Activated naive CD4-positive, alpha-beta T cell treated with anti-CD3 and anti-CD28 coated beads for 36 hours (primary cell): ENCODE measurements around the gene GNPTG. TPM values are rescaled to one million over a fixed set of nuclear protein-coding genes. Genes with fewer than 3 reads are reported as not detected.

Source experiments
- CTCF ChIA-PET: fragments of 350-600 bp; sonication (Branson Sonifier 250); formaldehyde crosslinking; loops from one replicate; lab custom pipeline; 2021; ENCODE audit warnings: antibody characterized with exemption; lab: Charles Lee
- DNase-seq: peaks from one replicate; pipeline ENCODE4 v3.0.0-alpha.2; 2020
- H3K27ac Mint-ChIP-seq: one replicate; pipeline ENCODE4 v1.8.0; 2021; ENCODE audit warnings: mild to moderate bottlenecking, mixed read lengths
- H3K27me3 Mint-ChIP-seq: one replicate; pipeline ENCODE4 v1.8.0; 2021; ENCODE audit warnings: low read depth, mixed read lengths
- H3K36me3 Mint-ChIP-seq: one replicate; pipeline ENCODE4 v1.8.0; 2021; ENCODE audit warnings: low read depth, mixed read lengths
- H3K4me1 Mint-ChIP-seq: one replicate; pipeline ENCODE4 v1.8.0; 2021; ENCODE audit warnings: low read depth, mixed read lengths
- H3K4me3 Mint-ChIP-seq: one replicate; pipeline ENCODE4 v1.8.0; 2021; ENCODE audit warnings: mild to moderate bottlenecking, moderate library complexity, mixed read lengths
- H3K9me3 Mint-ChIP-seq: one replicate; pipeline ENCODE4 v1.8.0; 2021; ENCODE audit warnings: mixed read lengths
- intact Hi-C: fragments of 100-400 bp; cut with micrococcal nuclease; formaldehyde crosslinking; loops from one replicate; pipeline ENCODE4 v1.15.1; 2023
- total RNA-seq, 2 experiments: library from RNA; stranded (reverse); gene quantifications; one replicate each; pipeline ENCODE4 v1.2.3, GENCODE V29; 2021

Gene GNPTG
- total RNA-seq, 2 experiments from 2014 or later: 15.9 to 17.3 TPM

DNA sequence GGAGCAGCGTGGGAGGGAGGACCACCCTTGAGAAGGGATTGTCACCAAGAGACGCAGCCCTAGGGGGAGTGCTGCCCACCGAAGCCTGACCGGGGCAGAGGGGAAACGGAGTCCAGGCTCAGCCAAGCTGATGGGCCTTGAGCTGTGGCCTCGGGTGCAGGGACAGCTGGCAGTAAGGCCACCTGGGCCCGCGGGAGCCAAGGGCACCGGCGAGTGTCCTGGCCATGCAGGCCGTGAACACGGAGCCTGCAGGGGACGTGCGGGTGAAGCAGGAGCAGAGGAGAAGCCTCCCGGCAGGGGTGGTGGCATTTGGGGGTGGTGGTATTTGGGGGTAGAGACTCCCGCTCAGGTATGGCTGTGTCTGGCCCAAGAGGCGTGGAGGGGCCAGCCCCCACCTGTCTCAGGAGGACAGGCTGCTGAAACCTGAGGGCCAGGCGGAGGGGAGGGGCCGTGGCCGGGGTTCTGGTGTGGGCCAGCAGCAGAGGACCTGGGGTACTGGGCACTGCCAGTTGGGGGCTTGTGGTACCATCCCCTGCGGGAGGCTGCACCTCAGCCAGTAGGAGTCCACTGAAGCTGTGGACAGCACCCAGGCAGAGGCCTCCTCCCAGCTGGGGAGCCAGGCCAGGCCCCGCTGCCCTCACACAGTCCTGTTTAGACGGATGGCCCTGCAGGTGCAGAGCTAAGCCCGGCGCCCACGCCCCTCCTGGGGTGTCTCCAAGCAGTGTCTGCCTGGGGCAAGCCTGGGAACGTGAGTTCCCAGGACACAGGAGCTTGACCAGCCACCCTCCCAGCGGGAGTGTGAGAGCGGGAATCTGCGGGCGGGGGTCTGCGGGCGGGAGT, 4.5 kb downstream of the GNPTG start:
- peaks cover 27% of the 10 kb centered on the region for H3K4me1 Mint-ChIP-seq
- intact Hi-C loops: no loop called here
- H3K27ac Mint-ChIP-seq: no peak overlapping the region
- no peaks in the 10 kb centered on the region for H3K9me3 Mint-ChIP-seq
- H3K4me3 Mint-ChIP-seq: no peak overlapping the region
- CTCF ChIA-PET: no interaction called here
- H3K27me3 Mint-ChIP-seq: no peaks in the 10 kb centered on the region
- DNase-seq: no peak
- H3K36me3 Mint-ChIP-seq: peaks cover 2% of the 10 kb centered on the region

GRCh38 chr16:1357906-1358566, 6.3 kb downstream of the GNPTG start:
- CTCF ChIA-PET: no interaction called here
- Mint-ChIP-seq H3K27me3 (no peaks in the 10 kb centered on the region), H3K36me3 (peaks cover 6% of the 10 kb centered on the region), H3K27ac (no peak overlapping the region), H3K4me3 (no peak overlapping the region), H3K9me3 (no peaks in the 10 kb centered on the region), H3K4me1 (peaks cover 20% of the 10 kb centered on the region)
- intact Hi-C loops: no loop called here
- DNase-seq: no peak

GRCh38 chr16:1361685-1362360, 10.1 kb downstream of the GNPTG start:
- no peak for DNase-seq
- no peak overlapping the region for H3K27ac Mint-ChIP-seq
- CTCF ChIA-PET: interaction anchor here (0.7 to 2.6 kb wide), 3 partner anchors 9 to 177 kb away, joined by 4 to 11 read pairs (median 5); no protein-coding TSS in a partner anchor
- no peaks in the 10 kb centered on the region for H3K27me3 Mint-ChIP-seq
- intact Hi-C loops: no loop called here
- H3K4me3 Mint-ChIP-seq: no peak overlapping the region
- H3K4me1 Mint-ChIP-seq: peaks cover 5% of the 10 kb centered on the region
- H3K9me3 Mint-ChIP-seq: no peaks in the 10 kb centered on the region
- peaks cover 14% of the 10 kb centered on the region for H3K36me3 Mint-ChIP-seq

- no peaks in the 10 kb centered on the region for H3K27me3 Mint-ChIP-seq
- DNase-seq: no peak
- CTCF ChIA-PET: interaction anchor here (0.6 to 2.6 kb wide), 9 partner anchors 10 to 776 kb away, joined by 3 to 11 read pairs (median 3); no protein-coding TSS in a partner anchor
- peaks cover 14% of the 10 kb centered on the region for H3K36me3 Mint-ChIP-seq
- no peak overlapping the region for H3K27ac Mint-ChIP-seq
- intact Hi-C loops: loop anchor here (1.0 kb wide), 3 partner anchors 45 to 175 kb away; no protein-coding TSS in a partner anchor
- peaks cover 5% of the 10 kb centered on the region for H3K4me1 Mint-ChIP-seq
- no peaks in the 10 kb centered on the region for H3K9me3 Mint-ChIP-seq
- no peak overlapping the region for H3K4me3 Mint-ChIP-seq
Observed at GRCh38 chr16:1362807-1363206, 11.1 kb downstream of the GNPTG start.

DNA sequence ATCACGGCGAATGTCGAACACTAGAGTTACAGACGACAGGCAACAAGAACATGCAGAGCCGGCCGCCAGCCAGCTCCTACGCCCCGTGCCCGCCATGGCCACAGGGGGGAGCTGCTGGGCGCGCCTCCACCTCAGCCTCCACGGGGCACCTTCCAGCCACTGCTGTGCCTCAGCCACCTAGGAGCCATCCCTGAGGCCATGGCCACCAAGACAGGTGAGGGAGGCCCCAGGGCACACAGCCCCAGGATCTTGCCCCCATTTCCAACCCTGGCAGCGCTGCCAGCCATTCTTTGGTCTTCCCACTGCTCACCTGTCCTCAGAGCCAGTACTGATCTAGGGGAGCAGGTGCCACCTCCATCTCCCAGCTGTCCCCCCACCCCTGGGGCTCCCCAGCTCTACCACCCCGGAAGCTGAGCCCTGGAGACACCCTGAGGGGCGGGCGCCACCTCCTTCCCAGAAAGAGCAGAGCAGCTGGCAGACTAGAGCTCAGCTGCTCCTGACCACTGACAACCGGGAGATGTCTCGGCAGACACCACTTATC, 11.8 kb downstream of the GNPTG start:
- DNase-seq: peak; percentile 79
- Mint-ChIP-seq H3K27ac (peak overlapping the region; percentile 46), H3K36me3 (peaks cover 17% of the 10 kb centered on the region), H3K9me3 (no peaks in the 10 kb centered on the region), H3K4me3 (no peak overlapping the region), H3K27me3 (no peaks in the 10 kb centered on the region), H3K4me1 (peaks cover 2% of the 10 kb centered on the region)
- CTCF ChIA-PET: interaction anchor here (0.6 to 2.6 kb wide), 19 partner anchors 10 to 776 kb away, joined by 3 to 11 read pairs (median 3); no protein-coding TSS in a partner anchor
- intact Hi-C loops: loop anchor here (1.0 kb wide), 3 partner anchors 45 to 175 kb away; no protein-coding TSS in a partner anchor

GRCh38 chr16:1364510-1364909, 12.8 kb downstream of the GNPTG start:
- H3K27ac Mint-ChIP-seq: no peak overlapping the region
- intact Hi-C loops: no loop called here

GRCh38 chr16:1366060-1366711, 14.5 kb downstream of the GNPTG start:
- intact Hi-C loops: no loop called here
- no peak for DNase-seq
- Mint-ChIP-seq H3K4me1 (peaks cover 2% of the 10 kb centered on the region), H3K27ac (no peak overlapping the region), H3K36me3 (peaks cover 17% of the 10 kb centered on the region), H3K4me3 (no peak overlapping the region), H3K27me3 (no peaks in the 10 kb centered on the region), H3K9me3 (no peaks in the 10 kb centered on the region)
- CTCF ChIA-PET: no interaction called here

More at GRCh38 chr16:1364510-1364909, 12.8 kb downstream of the GNPTG start:
- Mint-ChIP-seq H3K4me3 (no peak overlapping the region), H3K36me3 (peaks cover 18% of the 10 kb centered on the region), H3K4me1 (peaks cover 2% of the 10 kb centered on the region), H3K27me3 (no peaks in the 10 kb centered on the region), H3K9me3 (no peaks in the 10 kb centered on the region)
- DNase-seq: no peak
- CTCF ChIA-PET: interaction anchor here (0.8 to 2.6 kb wide), 9 partner anchors 14 to 347 kb away, joined by 3 to 11 read pairs (median 3); no protein-coding TSS in a partner anchor

DNA sequence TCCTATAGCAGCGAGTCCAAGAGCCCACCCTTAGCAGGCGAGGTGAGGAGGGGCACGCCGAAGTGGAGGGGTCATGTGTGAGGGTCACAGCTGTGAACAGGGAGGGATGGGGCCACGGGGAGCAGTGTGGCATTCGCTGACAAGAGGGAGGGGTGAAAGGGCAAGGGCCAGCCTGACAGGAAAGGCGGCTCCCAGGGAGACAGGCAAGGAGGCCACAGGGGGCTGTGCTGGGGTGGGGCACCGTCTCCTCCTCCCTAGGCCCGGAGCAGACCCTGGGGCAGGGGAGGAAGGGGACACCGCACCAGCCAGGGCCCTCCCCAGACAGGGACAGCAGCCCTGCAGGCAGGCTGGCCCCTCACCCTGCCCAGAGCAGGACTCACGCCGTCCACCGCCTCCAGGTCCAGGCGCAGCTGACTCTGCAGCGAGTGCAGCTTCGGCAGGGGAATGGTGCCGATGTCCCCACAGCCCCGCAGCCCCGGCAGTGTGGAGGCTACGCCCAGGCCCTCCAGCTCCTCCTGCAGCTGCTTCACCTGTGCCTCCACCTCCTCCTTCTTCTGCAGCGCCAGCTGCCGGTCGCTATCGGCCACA, 15.1 kb downstream of the GNPTG start:
- Mint-ChIP-seq H3K27ac (no peak overlapping the region), H3K9me3 (no peaks in the 10 kb centered on the region), H3K36me3 (peaks cover 17% of the 10 kb centered on the region), H3K27me3 (no peaks in the 10 kb centered on the region), H3K4me3 (no peak overlapping the region), H3K4me1 (peaks cover 2% of the 10 kb centered on the region)
- no peak for DNase-seq
- CTCF ChIA-PET: interaction anchor here (0.7 kb wide), 1 partner anchor 339 kb away, joined by 3 read pairs; the partner anchor contains the start of gene MAPK8IP3
- intact Hi-C loops: no loop called here

DNA sequence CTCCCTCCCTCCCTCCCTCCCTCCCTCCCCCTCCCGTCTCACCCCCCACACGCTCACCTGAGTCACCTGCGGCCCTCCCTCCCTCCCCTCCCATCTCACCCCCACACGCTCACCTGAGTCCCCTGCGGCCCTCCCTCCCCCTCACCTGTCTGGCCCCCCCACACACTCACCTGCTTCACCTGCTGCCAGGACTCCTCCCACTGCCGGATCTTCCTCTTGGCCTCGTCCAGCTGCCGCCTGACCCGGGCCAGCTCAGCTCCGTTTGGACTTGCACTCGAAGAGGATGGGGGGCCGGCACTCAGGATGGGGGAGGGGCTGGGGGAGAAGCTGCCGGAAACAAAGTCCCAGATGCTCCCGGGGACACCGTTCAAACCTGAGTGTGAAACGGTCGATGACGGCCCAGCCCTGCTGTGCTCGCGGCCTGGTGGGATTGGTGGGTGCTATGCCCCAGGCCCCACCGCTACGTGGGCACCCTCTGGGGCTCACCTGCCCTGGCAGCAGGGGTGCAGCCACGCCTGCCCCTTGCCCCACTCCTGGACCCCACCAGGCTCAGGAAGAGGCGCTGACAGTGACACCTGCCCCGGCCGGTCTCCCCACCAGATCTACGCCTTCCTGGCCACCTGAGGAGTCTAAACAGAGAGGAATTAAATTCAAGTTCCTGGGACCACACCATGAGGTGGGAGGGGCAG, 15.9 kb downstream of the GNPTG start:
- Mint-ChIP-seq H3K9me3 (no peaks in the 10 kb centered on the region), H3K4me3 (no peak overlapping the region), H3K27ac (no peak overlapping the region), H3K4me1 (peaks cover 2% of the 10 kb centered on the region), H3K27me3 (no peaks in the 10 kb centered on the region), H3K36me3 (peaks cover 17% of the 10 kb centered on the region)
- DNase-seq: no peak
- CTCF ChIA-PET: interaction anchor here (0.7 kb wide), 1 partner anchor 339 kb away, joined by 3 read pairs; the partner anchor contains the start of gene MAPK8IP3
- intact Hi-C loops: no loop called here

DNA sequence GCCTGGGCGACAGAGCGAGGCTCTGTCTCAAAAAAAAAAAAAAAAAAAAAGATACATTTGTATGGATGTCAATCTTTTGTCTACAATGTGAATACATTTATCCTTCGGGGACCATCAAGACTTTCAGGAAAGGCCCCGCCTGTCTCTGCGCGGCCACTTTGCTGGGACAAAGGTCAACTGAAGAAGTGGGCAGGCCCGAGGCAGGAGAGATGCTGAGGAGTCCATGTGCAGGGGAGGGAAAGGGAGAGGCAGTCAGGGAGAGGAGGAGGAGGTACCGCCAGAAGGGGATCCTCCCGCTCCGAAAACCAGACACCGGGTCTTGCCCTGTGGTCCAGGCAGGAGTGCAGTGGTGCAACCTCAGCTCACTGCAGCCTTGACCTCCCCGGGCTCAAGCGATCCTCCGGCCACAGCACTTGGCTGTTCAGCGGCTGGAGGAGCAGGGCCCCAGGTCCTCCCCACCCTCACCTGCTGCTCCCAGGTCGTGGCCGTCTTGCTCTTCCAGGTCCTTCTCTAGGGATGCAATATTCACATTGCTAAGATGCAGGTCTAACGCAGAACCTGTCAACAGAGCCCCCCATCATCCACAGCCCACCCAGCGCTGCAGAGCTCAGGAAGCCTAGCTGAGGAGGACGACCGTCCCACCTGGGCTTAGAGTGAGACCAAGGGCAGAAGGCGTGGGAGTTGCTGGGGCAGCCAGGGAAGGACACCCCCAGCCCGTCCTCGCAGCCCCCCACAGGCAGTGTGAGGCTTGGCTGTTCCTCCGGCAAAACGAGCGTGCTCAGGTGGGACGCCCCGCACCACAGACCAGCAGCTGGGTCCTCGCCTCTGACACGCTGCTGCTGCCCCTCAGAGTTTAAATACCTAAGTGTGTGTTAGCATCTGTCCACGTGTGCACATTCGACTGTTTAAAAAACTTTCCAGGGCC, 19.6 kb downstream of the GNPTG start:
- H3K4me1 Mint-ChIP-seq: no peaks in the 10 kb centered on the region
- CTCF ChIA-PET: interaction anchor here (1.1 kb wide), 1 partner anchor 11 kb away, joined by 3 read pairs; no protein-coding TSS in a partner anchor

More for the DNA sequence above, 19.6 kb downstream of the GNPTG start:
- intact Hi-C loops: no loop called here
- Mint-ChIP-seq H3K27me3 (no peaks in the 10 kb centered on the region), H3K36me3 (peaks cover 7% of the 10 kb centered on the region), H3K4me3 (no peak overlapping the region), H3K27ac (no peak overlapping the region), H3K9me3 (no peaks in the 10 kb centered on the region)
- no peak for DNase-seq
